NCI-H345 (cell line): ENCODE results near the gene HTRA2.

Experiments used
- DNase-seq: peaks from one replicate; lab custom pipeline; 2025; lab: John Stamatoyannopoulos, UW

HTRA2 gene

GRCh38 chr2:74542978-74543377 is 13.2 kb downstream of the HTRA2 start:
- DNase-seq: no peak

GRCh38 chr2:74544634-74545033 is 14.9 kb downstream of the HTRA2 start:
- DNase-seq: peak; percentile 8

GRCh38 chr2:74546004-74546403 is 16.3 kb downstream of the HTRA2 start:
- no peak for DNase-seq

GRCh38 chr2:74548285-74548899 is 18.7 kb downstream of the HTRA2 start:
- peak; percentile 53 for DNase-seq

GRCh38 chr2:74548900-74549826 is 19.4 kb downstream of the HTRA2 start:
- DNase-seq: peak; percentile 53

DNA sequence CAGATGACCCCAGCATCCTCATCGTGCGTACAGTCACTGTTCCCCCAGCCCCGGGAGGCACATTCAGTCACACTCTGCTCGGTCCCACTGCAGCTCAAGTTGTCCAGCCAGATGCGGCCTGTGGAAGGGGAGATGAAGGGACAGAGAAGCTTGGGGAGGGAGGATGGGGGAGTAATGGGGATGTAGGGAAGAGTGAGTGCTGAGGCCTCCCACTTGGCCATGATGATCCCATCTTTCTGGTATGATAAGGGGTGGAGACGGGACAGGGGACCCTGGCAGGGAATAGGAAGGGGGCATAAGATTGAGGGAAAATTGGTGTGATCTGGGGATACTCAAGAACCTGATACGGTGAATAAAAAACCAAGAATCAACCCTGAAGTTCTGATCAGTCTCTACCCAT is 20.5 kb downstream of the HTRA2 start:
- DNase-seq: no peak

GRCh38 chr2:74551530-74551929 is 21.8 kb downstream of the HTRA2 start:
- no peak for DNase-seq

DNA sequence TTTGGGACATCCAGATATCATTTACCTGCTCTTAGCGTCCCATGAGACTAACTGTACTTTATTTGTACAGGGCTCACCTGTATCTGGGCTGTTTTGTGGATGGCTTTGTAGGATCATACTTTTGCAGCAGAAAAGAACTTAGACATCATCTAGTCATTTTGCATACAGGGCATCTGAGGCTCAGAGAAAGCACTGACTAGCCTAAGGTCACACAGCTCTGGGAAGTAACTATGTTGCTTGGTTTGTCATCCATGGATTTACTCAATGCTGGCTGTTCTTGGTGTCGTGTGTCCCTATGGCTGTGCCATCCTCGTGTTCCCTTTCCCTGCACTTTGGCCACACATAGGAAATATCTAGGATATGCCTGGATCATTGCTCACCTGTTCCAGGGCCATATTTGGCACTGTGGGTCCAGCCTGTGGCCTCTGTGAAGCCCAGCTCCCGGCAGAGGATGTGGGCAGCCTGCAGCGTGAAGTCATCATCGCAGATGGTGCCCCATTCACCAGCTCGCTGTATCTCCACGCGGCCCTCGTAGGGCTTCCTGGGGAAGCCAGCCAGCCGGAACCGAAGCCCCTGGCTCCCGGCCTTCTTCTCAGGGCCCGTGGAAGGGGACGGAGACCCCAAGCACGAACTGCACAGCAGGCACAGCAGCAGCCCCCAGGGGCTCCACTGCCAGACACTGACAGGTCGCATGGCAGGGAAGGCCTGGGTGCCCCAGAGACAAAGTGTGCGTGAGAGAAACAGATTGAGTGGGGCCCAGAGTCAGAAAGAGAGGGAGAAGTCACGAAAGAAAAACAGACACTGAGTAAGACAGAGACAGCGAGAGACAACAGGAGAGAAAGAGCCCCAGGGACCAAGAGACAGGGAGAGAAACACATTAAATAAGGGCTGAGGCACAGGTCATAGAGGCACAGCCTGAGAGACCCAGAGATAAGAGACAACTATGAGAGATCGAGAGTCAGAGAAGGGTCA is 22.5 kb downstream of the HTRA2 start:
- DNase-seq: no peak

DNA sequence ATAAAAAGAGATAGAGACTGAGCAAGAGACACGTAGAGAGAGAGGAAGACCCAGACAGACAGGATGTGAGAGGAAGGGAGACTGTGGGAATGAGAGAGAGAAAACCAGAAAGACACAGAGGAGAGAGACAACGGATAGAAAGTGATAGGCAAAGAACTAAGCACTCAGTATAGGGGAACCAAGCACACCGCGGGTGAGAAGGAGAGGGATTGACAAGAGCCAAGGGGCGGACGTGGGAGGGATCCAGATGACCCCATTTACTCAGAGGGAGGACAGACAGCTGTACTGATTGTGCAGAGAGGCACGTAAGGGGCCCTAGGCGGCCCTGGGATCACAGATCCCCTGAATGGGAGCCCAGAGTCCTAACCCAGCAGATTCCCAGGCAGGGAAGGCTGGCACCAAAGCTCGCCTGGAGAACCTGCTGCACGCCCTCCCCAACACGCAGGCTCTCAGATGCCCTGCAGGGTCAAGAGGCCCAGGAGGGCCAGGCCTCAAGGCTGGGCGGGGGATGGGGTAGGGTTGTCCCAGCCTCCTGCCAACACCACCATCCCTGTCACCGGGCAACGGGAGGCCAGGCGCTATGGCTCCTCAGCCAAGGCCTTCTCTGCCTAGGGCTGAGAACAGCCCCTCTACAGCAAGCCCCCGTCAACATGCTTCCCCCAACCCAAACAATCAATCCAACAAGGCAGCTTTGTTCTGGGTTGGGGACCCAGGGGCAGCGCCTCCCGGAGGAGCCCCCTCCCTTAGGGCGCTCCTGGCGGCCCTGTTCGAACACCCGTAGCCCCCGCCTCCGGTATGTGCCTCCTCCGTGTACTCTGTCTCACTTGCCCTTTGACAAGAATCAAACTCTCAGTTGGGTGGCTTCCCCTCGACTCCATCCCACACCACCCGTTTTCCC is 23.4 kb downstream of the HTRA2 start:
- no peak for DNase-seq

DNA sequence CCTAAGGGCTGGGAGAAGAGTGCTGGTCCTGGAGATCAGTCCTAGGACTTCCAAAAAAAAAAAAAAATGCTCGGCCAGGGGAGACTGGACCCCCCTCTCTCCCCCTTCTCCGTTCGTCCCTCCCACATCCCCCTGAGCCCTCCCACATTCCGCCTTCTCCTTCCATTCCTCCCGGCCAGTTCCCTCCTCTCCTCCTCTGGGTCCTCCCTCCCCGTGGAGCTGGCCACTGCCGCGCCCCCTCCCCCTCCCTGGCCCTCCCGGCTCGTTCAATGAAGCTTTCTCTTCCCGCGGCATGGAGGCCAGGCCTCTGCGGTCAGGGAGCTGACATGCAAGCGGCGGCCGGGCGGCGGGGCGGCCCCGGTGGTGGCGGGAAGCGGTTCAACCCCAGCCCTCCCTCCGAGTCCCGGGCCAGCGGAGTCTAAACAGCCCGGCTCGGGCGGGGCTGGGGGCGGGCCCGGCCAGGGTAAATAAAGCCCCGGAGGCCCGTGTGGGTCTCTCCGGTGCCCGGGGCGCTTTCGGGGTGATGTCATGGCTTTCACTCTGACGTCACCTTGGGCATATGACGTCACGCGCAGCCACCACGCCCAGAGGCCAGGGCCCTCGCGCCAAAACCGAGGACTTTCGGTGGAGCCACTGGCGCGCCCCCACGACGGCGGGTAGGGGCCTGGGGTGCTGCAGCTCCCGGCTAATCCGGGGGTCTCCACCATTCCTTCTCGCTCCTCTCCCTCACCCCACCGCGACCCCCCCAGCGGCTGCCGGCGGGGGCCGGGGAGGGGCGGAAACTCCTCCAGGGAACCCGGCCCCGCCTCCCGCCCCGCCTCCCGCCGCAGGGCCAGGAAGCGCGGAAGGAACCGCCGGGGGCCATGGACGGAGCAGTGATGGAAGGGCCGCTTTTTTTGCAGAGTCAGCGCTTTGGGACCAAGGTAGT is 24.4 kb downstream of the HTRA2 start, which contains the start of the genes DOK1 and LOXL3:
Gene DOK1 (plus strand): TSS at position 829 of the 928 bp plus-strand sequence. CDS start 35 bp downstream, at position 864.
Gene LOXL3 (minus strand): TSS at position 51 of the 928 bp plus-strand sequence. CDS start 1,308 bp downstream, outside the sequence.
- peak; percentile 62 for DNase-seq

DNA sequence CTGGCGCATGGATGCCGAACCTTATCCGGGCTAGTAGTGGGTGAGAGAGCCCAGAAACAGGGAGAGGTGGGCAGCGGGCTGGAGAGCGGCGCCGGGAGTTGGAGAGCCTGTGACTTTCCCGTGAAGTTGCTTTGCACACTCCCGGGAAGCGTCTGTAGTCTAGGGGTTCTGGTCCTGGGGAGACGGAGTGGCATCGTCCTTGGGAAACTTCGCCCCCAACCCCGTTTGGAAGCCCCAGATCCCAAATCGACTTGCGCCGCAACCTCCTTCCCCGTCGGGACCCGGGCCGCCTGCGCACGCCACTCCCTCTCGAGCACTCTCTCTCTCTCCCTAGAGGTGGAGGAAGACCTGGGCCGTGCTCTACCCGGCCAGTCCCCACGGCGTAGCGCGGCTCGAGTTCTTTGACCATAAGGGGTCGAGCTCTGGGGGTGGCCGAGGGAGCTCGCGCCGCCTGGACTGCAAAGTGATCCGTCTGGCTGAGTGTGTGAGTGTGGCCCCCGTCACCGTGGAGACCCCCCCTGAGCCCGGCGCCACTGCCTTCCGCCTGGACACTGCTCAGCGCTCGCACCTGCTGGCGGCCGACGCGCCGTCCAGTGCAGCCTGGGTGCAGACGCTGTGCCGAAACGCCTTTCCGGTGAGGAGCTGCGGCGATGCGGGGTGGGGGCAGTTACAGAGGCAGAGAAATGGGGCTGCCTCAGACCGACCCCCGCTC is 25.2 kb downstream of the HTRA2 start:
- DNase-seq: no peak

DNA sequence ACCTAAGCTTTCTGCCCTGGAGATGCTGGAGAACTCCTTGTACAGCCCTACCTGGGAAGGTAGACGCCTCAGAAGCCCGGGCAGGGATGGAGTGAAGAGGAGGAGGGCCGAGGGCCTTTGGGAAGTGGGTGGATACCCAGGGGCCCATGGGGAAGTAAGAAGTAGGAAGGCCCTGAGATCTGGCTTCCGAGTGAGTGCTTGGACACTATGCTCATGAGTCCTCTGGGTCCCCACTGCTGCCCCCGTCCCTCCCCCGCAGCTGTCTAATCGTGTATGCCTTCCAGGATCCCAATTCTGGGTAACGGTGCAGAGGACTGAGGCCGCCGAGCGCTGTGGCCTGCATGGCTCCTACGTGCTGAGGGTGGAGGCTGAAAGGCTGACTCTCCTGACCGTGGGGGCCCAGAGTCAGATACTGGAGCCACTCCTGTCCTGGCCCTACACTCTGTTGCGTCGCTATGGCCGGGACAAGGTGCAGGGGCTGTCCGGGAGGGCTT is 25.9 kb downstream of the HTRA2 start:
- no peak for DNase-seq

GRCh38 chr2:74556159-74556558 is 26.4 kb downstream of the HTRA2 start:
- DNase-seq: no peak

GRCh38 chr2:74556831-74557370 is 27.2 kb downstream of the HTRA2 start:
- DNase-seq: no peak

- no peak for DNase-seq
These were observed 28.8 kb downstream of the HTRA2 start for GRCh38 chr2:74558284-74559230.

DNA sequence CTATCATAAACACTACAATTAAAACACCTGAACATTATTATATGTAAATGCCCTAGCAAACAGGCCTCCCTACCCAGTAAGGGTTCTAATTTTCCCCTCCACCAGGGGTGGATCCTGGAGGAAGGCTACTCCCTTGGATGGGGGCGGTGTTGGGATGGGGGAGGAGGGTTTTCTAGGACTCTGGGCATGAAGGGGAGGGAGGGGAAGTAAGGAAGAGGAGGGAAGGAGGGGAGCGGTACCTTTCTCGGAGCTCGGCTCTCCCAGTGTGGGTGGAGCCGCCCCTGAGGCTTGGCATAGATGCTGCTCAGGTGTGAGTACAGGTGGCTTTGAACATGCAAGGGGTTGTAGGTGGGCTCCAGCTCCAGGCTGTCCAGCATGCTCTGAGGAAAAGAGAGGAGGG is 30.2 kb downstream of the HTRA2 start:
- no peak for DNase-seq

DNA sequence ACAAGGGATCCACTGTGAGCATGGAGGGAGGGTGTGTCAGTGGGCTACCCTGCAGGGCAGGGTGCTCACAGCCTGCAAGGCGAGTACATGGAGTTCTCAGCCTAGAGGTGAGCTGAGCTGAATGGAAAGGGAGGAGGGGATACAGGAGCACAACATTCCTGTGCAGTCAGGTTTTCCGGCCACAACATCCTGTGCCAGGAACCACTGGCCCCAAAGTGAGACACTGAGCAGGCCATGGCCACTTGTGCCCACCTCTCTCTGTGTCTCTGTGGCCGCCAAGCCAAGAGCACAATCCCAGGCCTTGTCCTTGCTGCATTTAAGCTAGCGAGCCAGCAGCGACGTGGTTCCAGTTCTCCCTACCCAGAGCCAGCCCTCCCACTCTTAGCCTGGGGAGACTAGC is 30.9 kb downstream of the HTRA2 start:
- DNase-seq: no peak
